OCI-LY3 (cell line): ENCODE measurements around the gene UBE2QL1.

Experiments
- H2AFZ ChIP-seq: fragments of 200-600, 300-600 bp; shearing (Covaris generic); 2 replicates; pipeline ENCODE4 v1.6.0; 2014; ENCODE audit warnings: antibody characterized with exemption, low read depth, low read length
- H3K27ac ChIP-seq: fragments of 200-600, 300-600 bp; sonication (generic); 2 replicates; pipeline ENCODE4 v1.5.1; 2014; ENCODE audit warnings: mild to moderate bottlenecking, low read length, moderate library complexity, mixed read lengths
- H3K27me3 ChIP-seq: fragments of 200-600, 300-600 bp; sonication (generic); 2 replicates; pipeline ENCODE4 v1.6.1; 2014; ENCODE audit warnings: low read depth, low read length, mixed read lengths
- H3K36me3 ChIP-seq: fragments of 200-600, 300-600 bp; sonication (generic); replicated peaks from 2 replicates; pipeline ENCODE3; 2014; ENCODE audit warnings: low read depth, low read length, mixed read lengths
- H3K4me1 ChIP-seq: fragments of 300-600, 200-600 bp; sonication (generic); 2 replicates; pipeline ENCODE4 v1.6.1; 2014; ENCODE audit warnings: low read length, mixed read lengths
- H3K4me2 ChIP-seq: fragments of 200-600, 300-600 bp; sonication (generic); 2 replicates; pipeline ENCODE4 v1.6.1; 2014; ENCODE audit warnings: low read length, mixed read lengths
- H3K4me3 ChIP-seq: fragments of 300-600, 200-600 bp; sonication (generic); 2 replicates; pipeline ENCODE4 v1.5.1; 2014; ENCODE audit warnings: antibody characterized with exemption, mild to moderate bottlenecking, low read length, moderate library complexity
- H3K79me2 ChIP-seq: fragments of 300-600, 200-600 bp; shearing (Covaris generic); 2 replicates; pipeline ENCODE4 v1.6.1; 2014; ENCODE audit warnings: mild to moderate bottlenecking, low read length, mixed read lengths
- H3K9ac ChIP-seq: fragments of 300-600, 200-600 bp; shearing (Covaris generic); 2 replicates; pipeline ENCODE4 v1.6.0; 2014; ENCODE audit warnings: mild to moderate bottlenecking, low read length, moderate library complexity
- H3K9me3 ChIP-seq: fragments of 200-600, 300-600 bp; shearing (Covaris generic); 2 replicates; pipeline ENCODE4 v1.6.1; 2014; ENCODE audit warnings: low read length, mixed read lengths; ENCODE audit not compliant: insufficient read depth
- H4K20me1 ChIP-seq: fragments of 200-600, 300-600 bp; sonication (generic); 2 replicates; pipeline ENCODE4 v1.6.1; 2016; ENCODE audit warnings: low read length, mixed read lengths; ENCODE audit not compliant: insufficient read depth
- CTCF ChIP-seq: fragments of 200-600, 300-600 bp; sonication (generic); IDR thresholded peaks from 2 replicates; pipeline ENCODE4 v1.5.1; 2014; ENCODE audit warnings: antibody characterized with exemption, low read length, low read depth
- EZH2phosphoT487 ChIP-seq: fragments of 200-600 bp; shearing (Covaris generic); IDR thresholded peaks from 2 replicates; pipeline ENCODE4 v1.6.1; 2018; ENCODE audit warnings: antibody characterized with exemption, mixed run types, low read depth

Gene UBE2QL1

GRCh38 chr5:6435356-6435755 lies 13.3 kb upstream of the UBE2QL1 start:
- H3K27me3 ChIP-seq: 0 out of 2 replicates have a peak, but pooled peaks cover 3% of the 10 kb centered on the region

GRCh38 chr5:6436715-6437331 lies 11.8 kb upstream of the UBE2QL1 start:
- no peak overlapping the region for H3K4me3 ChIP-seq
- TF ChIP-seq CTCF (no peak), EZH2phosphoT487 (no peak)
- no peak overlapping the region for H3K4me2 ChIP-seq
- no peaks in the 10 kb centered on the region for H3K79me2 ChIP-seq
- no peak overlapping the region for H3K27ac ChIP-seq
- no peaks in the 10 kb centered on the region for H3K36me3 ChIP-seq
- H2AFZ ChIP-seq: no peak overlapping the region
- H3K4me1 ChIP-seq: no peaks in the 10 kb centered on the region
- no peak overlapping the region for H3K9ac ChIP-seq
- no peaks in the 10 kb centered on the region for H4K20me1 ChIP-seq
- no peaks in the 10 kb centered on the region for H3K9me3 ChIP-seq
- H3K27me3 ChIP-seq: 0 out of 2 replicates have a peak, but pooled peaks cover 3% of the 10 kb centered on the region

More at GRCh38 chr5:6435356-6435755, 13.3 kb upstream of the UBE2QL1 start:
- Histone ChIP-seq H3K4me3 (no peak overlapping the region), H3K27ac (no peak overlapping the region), H3K9ac (no peak overlapping the region), H3K36me3 (no peaks in the 10 kb centered on the region), H2AFZ (no peak overlapping the region), H4K20me1 (no peaks in the 10 kb centered on the region), H3K4me1 (no peaks in the 10 kb centered on the region), H3K9me3 (no peaks in the 10 kb centered on the region), H3K79me2 (no peaks in the 10 kb centered on the region), H3K4me2 (no peak overlapping the region)
- TF ChIP-seq CTCF (0 out of 2 replicates have a peak, but pooled peaks have one; percentile 10), EZH2phosphoT487 (no peak)

GRCh38 chr5:6439588-6440550 lies 8.8 kb upstream of the UBE2QL1 start:
- no peak for TF ChIP-seq EZH2phosphoT487
- no peak for TF ChIP-seq CTCF
- Histone ChIP-seq H3K4me3 (no peak overlapping the region), H3K4me1 (no peaks in the 10 kb centered on the region), H3K27me3 (no peaks in the 10 kb centered on the region), H3K9me3 (no peaks in the 10 kb centered on the region), H3K4me2 (no peak overlapping the region), H3K9ac (no peak overlapping the region), H3K36me3 (no peaks in the 10 kb centered on the region), H4K20me1 (no peaks in the 10 kb centered on the region), H3K79me2 (no peaks in the 10 kb centered on the region), H2AFZ (no peak overlapping the region), H3K27ac (no peak overlapping the region)

GRCh38 chr5:6442333-6442732 lies 6.3 kb upstream of the UBE2QL1 start:
- no peaks in the 10 kb centered on the region for H3K4me1 ChIP-seq
- H3K27ac ChIP-seq: no peak overlapping the region
- H3K9me3 ChIP-seq: no peaks in the 10 kb centered on the region
- TF ChIP-seq CTCF (no peak), EZH2phosphoT487 (no peak)
- no peak overlapping the region for H3K4me2 ChIP-seq
- H3K36me3 ChIP-seq: no peaks in the 10 kb centered on the region
- H2AFZ ChIP-seq: no peak overlapping the region
- H3K9ac ChIP-seq: no peak overlapping the region
- H3K27me3 ChIP-seq: no peaks in the 10 kb centered on the region
- no peaks in the 10 kb centered on the region for H4K20me1 ChIP-seq
- no peaks in the 10 kb centered on the region for H3K79me2 ChIP-seq
- H3K4me3 ChIP-seq: no peak overlapping the region
